ENCODE measurements around the gene MTMR4. TPM values are rescaled to one million over a fixed set of nuclear protein-coding genes. Genes with fewer than 3 reads are reported as not detected.

MTMR4 gene
- total RNA-seq, 1 donor from 2014 or later: 40.9 TPM

DNA sequence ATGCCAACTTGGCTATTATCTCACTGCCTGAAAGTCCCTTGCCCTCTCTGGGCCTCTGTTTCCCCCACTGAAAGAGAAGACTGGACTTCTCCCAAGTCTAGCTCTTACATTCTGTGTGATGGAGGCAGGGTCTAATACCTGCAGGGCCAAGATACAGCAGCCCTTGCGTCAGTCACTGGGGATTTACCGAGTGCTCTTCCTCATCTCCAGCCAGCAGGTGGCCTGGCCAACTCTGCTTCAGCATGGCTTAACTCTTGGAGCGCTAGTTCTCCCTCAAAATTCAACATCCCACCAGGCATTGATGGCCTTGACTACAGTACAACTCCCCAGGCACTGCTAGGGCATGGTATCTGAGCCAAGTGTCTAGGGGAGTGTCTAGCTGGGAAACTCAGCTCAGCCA lies 19.9 kb upstream of the MTMR4 start:
- DNase-seq (no peak), ATAC-seq (no peak)
- no peak overlapping the region for H3K27ac ChIP-seq
- no peaks in the 10 kb centered on the region for H3K27me3 ChIP-seq
- H3K4me1 ChIP-seq: peaks cover 9% of the 10 kb centered on the region
- H3K9me3 ChIP-seq: no peaks in the 10 kb centered on the region
- intact Hi-C loops (cut with DNase I): no loop called here
- H3K36me3 ChIP-seq: no peaks in the 10 kb centered on the region
- TF ChIP-seq, protein P1, sequence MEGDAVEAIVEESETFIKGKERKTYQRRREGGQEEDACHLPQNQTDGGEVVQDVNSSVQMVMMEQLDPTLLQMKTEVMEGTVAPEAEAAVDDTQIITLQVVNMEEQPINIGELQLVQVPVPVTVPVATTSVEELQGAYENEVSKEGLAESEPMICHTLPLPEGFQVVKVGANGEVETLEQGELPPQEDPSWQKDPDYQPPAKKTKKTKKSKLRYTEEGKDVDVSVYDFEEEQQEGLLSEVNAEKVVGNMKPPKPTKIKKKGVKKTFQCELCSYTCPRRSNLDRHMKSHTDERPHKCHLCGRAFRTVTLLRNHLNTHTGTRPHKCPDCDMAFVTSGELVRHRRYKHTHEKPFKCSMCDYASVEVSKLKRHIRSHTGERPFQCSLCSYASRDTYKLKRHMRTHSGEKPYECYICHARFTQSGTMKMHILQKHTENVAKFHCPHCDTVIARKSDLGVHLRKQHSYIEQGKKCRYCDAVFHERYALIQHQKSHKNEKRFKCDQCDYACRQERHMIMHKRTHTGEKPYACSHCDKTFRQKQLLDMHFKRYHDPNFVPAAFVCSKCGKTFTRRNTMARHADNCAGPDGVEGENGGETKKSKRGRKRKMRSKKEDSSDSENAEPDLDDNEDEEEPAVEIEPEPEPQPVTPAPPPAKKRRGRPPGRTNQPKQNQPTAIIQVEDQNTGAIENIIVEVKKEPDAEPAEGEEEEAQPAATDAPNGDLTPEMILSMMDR (IDR thresholded peaks at IDR 0.05): no peak
- H3K4me3 ChIP-seq: no peak overlapping the region

DNA sequence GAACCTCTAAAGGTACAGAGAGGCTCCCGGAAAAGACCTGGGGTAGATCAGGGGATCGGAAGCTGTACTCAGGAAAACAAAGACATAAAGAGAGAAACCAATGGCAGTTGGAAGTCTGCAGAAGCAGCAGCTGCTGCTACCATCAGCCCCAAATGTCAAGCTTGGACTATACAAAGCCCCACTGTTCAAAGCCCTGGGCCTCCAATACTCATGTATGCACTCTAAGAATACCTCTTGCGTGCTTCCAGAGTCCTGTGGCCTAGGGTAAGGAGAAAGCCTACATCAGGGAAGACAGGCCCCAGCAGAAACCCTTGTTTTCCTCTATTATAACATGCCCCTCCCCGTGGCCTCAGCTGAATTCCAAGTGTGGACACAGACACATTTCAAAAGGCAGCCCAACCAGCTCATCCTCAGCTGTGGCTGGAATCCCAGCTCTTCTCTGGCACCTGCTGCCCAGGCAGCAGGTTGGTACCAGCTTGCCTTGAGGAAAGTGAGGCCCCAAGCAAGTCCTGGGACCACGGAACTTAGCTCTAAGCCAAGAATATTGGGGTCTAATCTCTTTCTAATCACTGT lies 19.3 kb upstream of the MTMR4 start:
- no peaks in the 10 kb centered on the region for H3K27me3 ChIP-seq
- H3K4me3 ChIP-seq: no peak overlapping the region
- intact Hi-C loops (cut with DNase I): no loop called here
- no peaks in the 10 kb centered on the region for H3K36me3 ChIP-seq
- H3K27ac ChIP-seq: no peak overlapping the region
- no peaks in the 10 kb centered on the region for H3K9me3 ChIP-seq
- peaks cover 9% of the 10 kb centered on the region for H3K4me1 ChIP-seq
- ATAC-seq: no peak
- DNase-seq: no peak
- TF ChIP-seq, protein P1 (IDR thresholded peaks at IDR 0.05): no peak

DNA sequence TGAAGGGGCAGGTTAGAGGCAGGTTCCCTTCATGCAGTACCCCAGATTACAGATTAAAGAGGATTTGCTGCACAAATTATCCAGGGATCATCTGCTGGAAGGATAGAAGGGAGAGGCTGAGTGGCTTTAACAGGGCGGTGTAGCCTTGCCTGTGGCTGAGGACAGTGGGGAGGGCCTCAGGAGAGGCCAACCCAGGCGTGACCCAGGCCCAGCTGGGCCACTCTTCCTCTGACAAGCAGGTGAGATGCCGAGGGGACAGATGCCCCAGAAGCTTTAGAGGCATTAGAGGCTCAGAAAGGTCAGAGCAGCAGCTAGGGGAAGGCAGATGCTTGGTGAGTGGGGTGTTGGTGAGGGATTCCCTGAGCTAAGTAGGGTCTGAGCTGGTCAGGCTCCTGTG lies 18.1 kb upstream of the MTMR4 start:
- intact Hi-C loops (cut with DNase I): no loop called here
- DNase-seq (no peak), ATAC-seq (no peak)
- peak overlapping the region; percentile 57 for H3K4me3 ChIP-seq
- no peaks in the 10 kb centered on the region for H3K27me3 ChIP-seq
- H3K4me1 ChIP-seq: peaks cover 16% of the 10 kb centered on the region
- TF ChIP-seq, protein P1 (IDR thresholded peaks at IDR 0.05): no peak
- peak overlapping the region; percentile 42 for H3K27ac ChIP-seq
- H3K36me3 ChIP-seq: no peaks in the 10 kb centered on the region
- no peaks in the 10 kb centered on the region for H3K9me3 ChIP-seq

DNA sequence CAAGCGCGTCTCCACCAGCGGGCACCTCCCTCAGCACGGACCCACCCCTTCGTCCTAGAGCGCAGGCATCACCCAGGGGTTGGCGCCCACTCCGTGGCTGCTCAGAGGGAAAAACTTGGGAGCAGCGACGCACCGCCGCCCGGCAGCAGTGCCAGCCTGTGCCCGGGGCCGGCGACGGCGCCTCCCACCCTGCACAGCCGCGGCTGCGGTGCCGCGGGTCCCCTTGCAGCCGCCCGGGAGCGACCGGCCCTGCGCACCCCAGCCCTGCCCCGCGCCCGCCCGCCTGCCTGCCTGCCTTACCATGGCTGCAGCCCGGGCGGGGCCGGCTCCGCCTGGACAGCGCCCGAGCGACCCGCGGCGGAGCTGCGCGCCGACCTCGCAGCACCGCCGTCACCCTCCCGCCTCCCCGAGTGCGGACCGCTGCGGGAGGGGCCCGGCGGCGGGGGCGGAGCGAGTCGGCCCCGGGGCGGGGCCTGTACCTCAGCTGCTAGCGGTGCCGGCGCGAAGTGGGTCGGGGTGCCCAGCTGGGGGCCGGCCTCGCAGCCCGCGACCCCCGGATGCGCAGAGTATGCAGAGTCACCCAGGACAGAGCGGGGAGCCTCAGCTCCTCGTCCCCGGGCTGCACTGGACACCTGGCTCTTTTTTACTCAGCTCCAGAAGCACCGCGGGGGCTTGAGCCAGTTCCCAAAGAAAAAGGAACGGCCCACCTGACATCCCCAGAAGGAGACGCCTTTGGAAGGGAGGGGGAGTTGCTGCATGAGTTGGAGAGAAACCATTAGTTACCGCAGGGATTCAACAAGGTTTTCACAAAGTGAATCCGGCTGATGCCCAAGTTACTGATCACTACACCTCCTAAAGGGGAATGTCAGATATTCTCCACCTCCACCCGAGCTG lies 17.5 kb upstream of the MTMR4 start:
- intact Hi-C loops (cut with DNase I): no loop called here
- Histone ChIP-seq H3K4me1 (peaks cover 22% of the 10 kb centered on the region), H3K27ac (peak overlapping the region; percentile 58), H3K4me3 (peak overlapping the region; percentile 57), H3K36me3 (no peaks in the 10 kb centered on the region), H3K9me3 (no peaks in the 10 kb centered on the region), H3K27me3 (no peaks in the 10 kb centered on the region)
- TF ChIP-seq, protein P1 (IDR thresholded peaks at IDR 0.05): no peak
- ATAC-seq: peak; percentile 89
- peak; percentile 79 for DNase-seq

DNA sequence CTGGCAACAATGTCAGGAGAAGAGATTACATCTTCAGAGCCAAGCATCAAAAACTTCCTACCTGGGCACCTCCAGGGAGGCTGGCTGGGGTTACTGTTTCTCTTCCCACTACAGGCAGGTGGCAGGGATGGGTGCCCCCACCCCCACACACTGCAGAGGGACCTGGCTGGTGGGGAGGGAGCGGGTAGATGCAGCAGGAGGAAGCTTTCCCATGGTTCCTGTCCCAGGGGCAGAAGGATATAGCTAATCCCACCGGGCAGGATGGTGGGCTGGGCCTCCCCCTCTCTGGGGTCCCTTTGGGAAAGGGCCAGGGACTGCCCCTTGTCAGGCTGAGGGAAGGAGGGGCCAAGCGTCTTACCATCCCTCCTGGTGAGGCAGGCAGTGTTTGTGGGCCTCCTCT lies 16.7 kb upstream of the MTMR4 start:
- Histone ChIP-seq H3K27ac (peak overlapping the region; percentile 58), H3K36me3 (no peaks in the 10 kb centered on the region), H3K9me3 (no peaks in the 10 kb centered on the region), H3K27me3 (no peaks in the 10 kb centered on the region), H3K4me3 (peak overlapping the region; percentile 57), H3K4me1 (peaks cover 25% of the 10 kb centered on the region)
- intact Hi-C loops (cut with DNase I): no loop called here
- TF ChIP-seq, protein P1 (IDR thresholded peaks at IDR 0.05): no peak
- no peak for DNase-seq
- no peak for ATAC-seq

All from upper lobe of right lung (tissue), 1 donor.